ENCODE data around the gene GNB5.

Gene GNB5

GRCh38 chr15:52164631-52165265 is 26.4 kb downstream of the GNB5 start:
- DNase-seq, result no peak

- DNase-seq, result no peak
These were observed 27.6 kb downstream of the GNB5 start for GRCh38 chr15:52163321-52164190.

GRCh38 chr15:52162876-52163275 is 28.3 kb downstream of the GNB5 start:
- DNase-seq, result no peak

- no peak for DNase-seq
These were observed 28.9 kb downstream of the GNB5 start for GRCh38 chr15:52162260-52162659.

GRCh38 chr15:52161406-52161966 is 29.7 kb downstream of the GNB5 start:
- no peak for DNase-seq

GRCh38 chr15:52159645-52160044 is 31.5 kb downstream of the GNB5 start:
- DNase-seq, result no peak

GRCh38 chr15:52158084-52158765 is 33.0 kb downstream of the GNB5 start:
- DNase-seq, result no peak

- no peak for DNase-seq
These were observed 35.3 kb downstream of the GNB5 start for GRCh38 chr15:52155878-52156277.

GRCh38 chr15:52154896-52155865 is 36.0 kb downstream of the GNB5 start:
- no peak for DNase-seq

- DNase-seq, result no peak
These were observed 37.0 kb downstream of the GNB5 start for GRCh38 chr15:52153900-52154895.

GRCh38 chr15:52151353-52151752 is 39.8 kb downstream of the GNB5 start:
- no peak for DNase-seq

GRCh38 chr15:52150871-52151270 is 40.3 kb downstream of the GNB5 start:
- DNase-seq, result no peak

- DNase-seq, result no peak
These were observed 41.0 kb downstream of the GNB5 start for GRCh38 chr15:52150043-52150825.

GRCh38 chr15:52148403-52148802 is 42.8 kb downstream of the GNB5 start:
- DNase-seq, result no peak

- no peak for DNase-seq
These were observed 44.4 kb downstream of the GNB5 start for GRCh38 chr15:52146776-52147175.

- DNase-seq, result no peak
These were observed 44.9 kb downstream of the GNB5 start for GRCh38 chr15:52146261-52146660.

GRCh38 chr15:52144656-52145178 is 46.5 kb downstream of the GNB5 start:
- DNase-seq, result no peak

- DNase-seq, result no peak
These were observed 47.3 kb downstream of the GNB5 start for GRCh38 chr15:52143873-52144272.

GRCh38 chr15:52140646-52141045 is 50.5 kb downstream of the GNB5 start:
- DNase-seq, result no peak

Measured in NCI-H2081 treated with DMSO at 0.1 percent for 48 hours (cell line).